ENCODE results near the gene ZNF277. TPM values are rescaled to one million over a fixed set of nuclear protein-coding genes. Genes with fewer than 3 reads are reported as not detected.

Gene ZNF277
- total RNA-seq, 1 donor from 2014 or later, result 16.2 TPM

DNA sequence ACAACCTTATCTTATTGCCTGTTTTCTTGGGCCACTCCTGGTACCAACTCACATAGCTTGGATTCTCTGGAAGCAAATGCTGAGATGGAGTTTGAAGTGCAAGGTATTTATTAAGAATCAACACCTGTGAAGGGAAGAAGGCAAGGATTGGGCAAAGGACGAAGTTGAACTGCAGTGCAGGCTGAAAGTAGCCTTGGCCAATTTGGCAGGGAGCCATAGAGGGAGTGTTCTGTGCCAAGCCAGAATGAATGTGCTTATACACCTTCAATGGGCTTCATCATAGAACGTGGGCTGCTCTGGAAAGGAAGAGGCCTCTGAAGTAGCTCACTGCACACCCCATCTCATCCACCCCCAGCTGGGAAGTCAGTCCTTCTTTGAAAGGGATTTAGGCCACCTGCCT, 163.9 kb downstream of the ZNF277 start:
- DNase-seq (ENCODE audit: low spot score), result no peak
- H3K27ac Mint-ChIP-seq (ENCODE audit: unreplicated experiment), result no peak overlapping the region
- no peaks in the 10 kb centered on the region for H3K36me3 Mint-ChIP-seq (ENCODE audit: low read depth)
- H3K4me1 Mint-ChIP-seq (ENCODE audit: low read depth), result peaks cover 6% of the 10 kb centered on the region
- H3K4me3 Mint-ChIP-seq (ENCODE audit: unreplicated experiment), result no peak overlapping the region
- TF ChIP-seq, protein P1, sequence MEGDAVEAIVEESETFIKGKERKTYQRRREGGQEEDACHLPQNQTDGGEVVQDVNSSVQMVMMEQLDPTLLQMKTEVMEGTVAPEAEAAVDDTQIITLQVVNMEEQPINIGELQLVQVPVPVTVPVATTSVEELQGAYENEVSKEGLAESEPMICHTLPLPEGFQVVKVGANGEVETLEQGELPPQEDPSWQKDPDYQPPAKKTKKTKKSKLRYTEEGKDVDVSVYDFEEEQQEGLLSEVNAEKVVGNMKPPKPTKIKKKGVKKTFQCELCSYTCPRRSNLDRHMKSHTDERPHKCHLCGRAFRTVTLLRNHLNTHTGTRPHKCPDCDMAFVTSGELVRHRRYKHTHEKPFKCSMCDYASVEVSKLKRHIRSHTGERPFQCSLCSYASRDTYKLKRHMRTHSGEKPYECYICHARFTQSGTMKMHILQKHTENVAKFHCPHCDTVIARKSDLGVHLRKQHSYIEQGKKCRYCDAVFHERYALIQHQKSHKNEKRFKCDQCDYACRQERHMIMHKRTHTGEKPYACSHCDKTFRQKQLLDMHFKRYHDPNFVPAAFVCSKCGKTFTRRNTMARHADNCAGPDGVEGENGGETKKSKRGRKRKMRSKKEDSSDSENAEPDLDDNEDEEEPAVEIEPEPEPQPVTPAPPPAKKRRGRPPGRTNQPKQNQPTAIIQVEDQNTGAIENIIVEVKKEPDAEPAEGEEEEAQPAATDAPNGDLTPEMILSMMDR (IDR thresholded peaks at IDR 0.05), result no peak
- no peaks in the 10 kb centered on the region for H3K27me3 Mint-ChIP-seq (ENCODE audit: low read depth)
- H3K9me3 Mint-ChIP-seq (ENCODE audit: low read depth), result no peaks in the 10 kb centered on the region

DNA sequence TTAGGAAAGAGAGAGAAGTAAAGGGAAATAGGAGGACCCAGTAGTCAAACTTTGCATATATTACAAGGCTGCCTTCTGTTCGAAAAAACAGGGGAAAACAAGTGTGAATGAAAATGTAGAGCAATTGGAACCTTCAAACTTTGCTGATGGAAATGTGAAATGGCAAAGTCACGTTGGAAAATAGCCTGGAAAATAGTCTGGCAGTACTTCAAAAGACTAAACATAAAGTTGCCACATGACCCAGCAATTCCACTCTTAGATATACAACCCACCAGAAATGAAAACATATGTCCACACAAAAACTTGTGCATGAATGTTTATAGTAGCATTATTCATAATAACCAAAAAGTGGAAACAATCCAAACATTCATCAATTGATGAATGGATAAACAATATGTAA, 165.2 kb downstream of the ZNF277 start:
- H3K9me3 Mint-ChIP-seq (ENCODE audit: low read depth), result no peaks in the 10 kb centered on the region
- H3K36me3 Mint-ChIP-seq (ENCODE audit: low read depth), result no peaks in the 10 kb centered on the region
- no peak overlapping the region for H3K4me3 Mint-ChIP-seq (ENCODE audit: unreplicated experiment)

DNA sequence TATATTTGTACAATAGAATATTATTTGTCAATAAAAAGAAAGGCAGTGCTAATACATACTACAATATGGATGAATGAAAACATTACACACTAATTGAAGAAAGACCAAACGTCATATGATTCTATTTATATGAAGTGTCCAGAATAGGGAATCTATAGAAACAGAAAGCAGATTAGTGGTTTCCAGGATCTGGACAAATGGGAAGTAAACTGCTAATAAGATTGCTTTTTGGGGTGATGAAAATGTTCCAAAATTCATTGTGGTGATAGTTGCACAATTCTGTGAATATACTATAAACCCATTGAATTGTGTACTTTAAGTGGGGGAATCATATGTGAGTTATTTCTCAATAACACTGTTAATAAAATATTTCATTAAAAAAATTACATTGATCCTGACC, 165.6 kb downstream of the ZNF277 start:
- H3K4me3 Mint-ChIP-seq (ENCODE audit: unreplicated experiment), result no peak overlapping the region
- H3K9me3 Mint-ChIP-seq (ENCODE audit: low read depth), result no peaks in the 10 kb centered on the region
- no peaks in the 10 kb centered on the region for H3K27me3 Mint-ChIP-seq (ENCODE audit: low read depth)
- no peaks in the 10 kb centered on the region for H3K36me3 Mint-ChIP-seq (ENCODE audit: low read depth)
- peaks cover 6% of the 10 kb centered on the region for H3K4me1 Mint-ChIP-seq (ENCODE audit: low read depth)
- H3K27ac Mint-ChIP-seq (ENCODE audit: unreplicated experiment), result no peak overlapping the region
- TF ChIP-seq, protein P1 (IDR thresholded peaks at IDR 0.05), result no peak
- no peak for DNase-seq (ENCODE audit: low spot score)

More for the DNA sequence above, 165.2 kb downstream of the ZNF277 start:
- Mint-ChIP-seq H3K4me1 (ENCODE audit: low read depth) (peaks cover 6% of the 10 kb centered on the region), H3K27me3 (ENCODE audit: low read depth) (no peaks in the 10 kb centered on the region), H3K27ac (ENCODE audit: unreplicated experiment) (no peak overlapping the region)
- DNase-seq (ENCODE audit: low spot score), result no peak
- TF ChIP-seq, protein P1 (IDR thresholded peaks at IDR 0.05), result no peak

DNA sequence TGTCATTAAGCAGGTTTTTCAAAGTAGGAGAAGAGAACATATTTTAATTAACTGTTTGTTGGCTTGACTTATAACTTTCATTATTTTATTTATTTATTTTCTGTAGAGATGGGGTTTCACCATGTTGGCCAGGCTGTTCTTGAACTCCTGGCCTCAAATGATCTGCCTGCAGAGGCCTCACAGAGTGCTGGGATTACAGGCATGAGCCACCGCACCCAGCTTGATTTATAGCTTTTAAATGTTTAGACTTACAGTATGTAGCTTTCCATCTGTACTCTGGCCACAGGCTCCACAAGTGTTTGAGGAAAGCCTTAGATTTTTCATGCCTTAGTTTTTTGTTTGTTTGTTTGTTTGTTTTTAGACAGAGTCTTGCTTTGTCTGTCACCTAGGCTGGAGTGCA, 171.1 kb downstream of the ZNF277 start:
- Mint-ChIP-seq H3K27ac (ENCODE audit: unreplicated experiment) (no peak overlapping the region), H3K36me3 (ENCODE audit: low read depth) (no peaks in the 10 kb centered on the region), H3K27me3 (ENCODE audit: low read depth) (no peaks in the 10 kb centered on the region), H3K4me1 (ENCODE audit: low read depth) (no peaks in the 10 kb centered on the region), H3K9me3 (ENCODE audit: low read depth) (no peaks in the 10 kb centered on the region), H3K4me3 (ENCODE audit: unreplicated experiment) (no peak overlapping the region)
- no peak for DNase-seq (ENCODE audit: low spot score)
- TF ChIP-seq, protein P1 (IDR thresholded peaks at IDR 0.05), result no peak

DNA sequence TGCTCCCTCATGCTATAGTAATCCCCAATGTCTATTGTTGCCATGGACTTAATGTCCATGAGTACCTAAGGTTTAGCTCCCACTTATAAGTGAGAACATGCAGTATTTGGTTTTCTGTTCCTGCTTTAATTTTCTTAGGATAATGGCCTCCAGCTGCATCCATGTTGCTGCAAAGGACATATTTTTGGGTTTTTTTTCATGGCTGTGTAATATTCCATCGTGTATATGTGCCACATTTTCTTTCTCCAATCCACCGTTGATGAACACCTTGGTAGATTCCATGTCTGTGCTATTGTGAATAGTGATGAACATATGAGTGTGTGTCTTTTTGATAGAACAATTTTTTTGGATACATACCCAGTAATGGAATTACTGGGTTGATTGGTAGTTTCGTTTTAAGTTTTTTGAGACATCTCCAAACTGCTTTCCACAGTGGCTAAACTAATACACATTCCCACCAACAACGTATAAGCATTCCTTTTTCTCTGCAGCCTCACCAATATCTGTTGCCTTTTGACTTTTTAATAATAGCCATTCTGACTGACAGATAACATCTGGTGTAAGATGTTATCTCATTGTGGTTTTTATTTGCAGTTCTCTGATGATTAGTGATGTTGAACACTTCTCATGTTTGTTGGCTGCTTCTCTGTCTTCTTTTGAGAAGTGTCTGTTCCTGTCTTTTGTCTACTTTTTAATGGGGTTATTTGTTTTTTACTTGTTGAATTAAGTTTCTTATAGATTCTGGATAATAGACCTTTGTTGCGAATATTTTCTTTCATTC, 175.0 kb downstream of the ZNF277 start:
- Mint-ChIP-seq H3K36me3 (ENCODE audit: low read depth) (no peaks in the 10 kb centered on the region), H3K9me3 (ENCODE audit: low read depth) (no peaks in the 10 kb centered on the region), H3K27me3 (ENCODE audit: low read depth) (no peaks in the 10 kb centered on the region), H3K27ac (ENCODE audit: unreplicated experiment) (no peak overlapping the region), H3K4me3 (ENCODE audit: unreplicated experiment) (no peak overlapping the region), H3K4me1 (ENCODE audit: low read depth) (peaks cover 3% of the 10 kb centered on the region)
- DNase-seq (ENCODE audit: low spot score), result no peak
- TF ChIP-seq, protein P1 (IDR thresholded peaks at IDR 0.05), result no peak
